BLaER1 (cell line): Measurements from ENCODE around the gene CDH23.
"Not testable (repeated sequence)": the region's sequence is repeated elsewhere in the genome, so short reads cannot be mapped to it uniquely, and the experiment has no call there.

Source experiments
- H3K27ac ChIP-seq: shearing (Covaris generic); formaldehyde crosslinking; 2 replicates; pipeline ENCODE4 v1.8.1; 2022
- H3K27me3 ChIP-seq: shearing (Covaris generic); formaldehyde crosslinking; 2 replicates; pipeline ENCODE4 v1.8.1; 2022
- H3K36me3 ChIP-seq: shearing (Covaris generic); formaldehyde crosslinking; 2 replicates; pipeline ENCODE4 v1.8.1; 2022
- H3K4me1 ChIP-seq: shearing (Covaris generic); formaldehyde crosslinking; 2 replicates; pipeline ENCODE4 v1.8.1; 2022
- H3K4me2 ChIP-seq: shearing (Covaris generic); formaldehyde crosslinking; 2 replicates; pipeline ENCODE4 v1.8.1; 2022
- H3K4me3 ChIP-seq: shearing (Covaris generic); formaldehyde crosslinking; 2 replicates; pipeline ENCODE4 v1.8.1; 2022
- H3K9ac ChIP-seq: shearing (Covaris generic); formaldehyde crosslinking; 2 replicates; pipeline ENCODE4 v1.8.1; 2022
- H3K9me3 ChIP-seq: shearing (Covaris generic); formaldehyde crosslinking; 2 replicates; pipeline ENCODE4 v1.8.1; 2022
- H4K20me1 ChIP-seq: shearing (Covaris generic); formaldehyde crosslinking; 2 replicates; pipeline ENCODE4 v1.8.1; 2022
- Cebpa-rat ChIP-seq: shearing (Covaris generic); IDR thresholded peaks from 2 replicates; pipeline ENCODE4 v1.8.1; 2022

Gene CDH23

GRCh38 chr10:71357792-71358265, 38.9 kb upstream of the CDH23 start:
- H3K36me3 ChIP-seq = peaks cover 100% of the 10 kb centered on the region
- H4K20me1 ChIP-seq = 0 out of 2 replicates have a peak, but pooled peaks cover 7% of the 10 kb centered on the region
- no peak for TF ChIP-seq Cebpa-rat
- H3K27me3 ChIP-seq = no peaks in the 10 kb centered on the region
- no peak overlapping the region for H3K4me2 ChIP-seq
- H3K4me1 ChIP-seq = no peaks in the 10 kb centered on the region
- no peak overlapping the region for H3K4me3 ChIP-seq
- no peaks in the 10 kb centered on the region for H3K9me3 ChIP-seq
- no peak overlapping the region for H3K9ac ChIP-seq
- H3K27ac ChIP-seq = no peak overlapping the region

- Histone ChIP-seq H4K20me1 (0 out of 2 replicates have a peak, but pooled peaks cover 7% of the 10 kb centered on the region), H3K4me2 (no peak overlapping the region), H3K27ac (no peak overlapping the region), H3K9ac (no peak overlapping the region), H3K4me3 (no peak overlapping the region), H3K9me3 (no peaks in the 10 kb centered on the region), H3K27me3 (no peaks in the 10 kb centered on the region), H3K4me1 (no peaks in the 10 kb centered on the region), H3K36me3 (peaks cover 100% of the 10 kb centered on the region)
- no peak for TF ChIP-seq Cebpa-rat
These were observed 38.4 kb upstream of the CDH23 start for GRCh38 chr10:71358277-71358676.

- not testable (repeated sequence) for H3K9ac ChIP-seq, H3K27me3 ChIP-seq, H3K4me2 ChIP-seq, H3K4me1 ChIP-seq, H3K4me3 ChIP-seq, H4K20me1 ChIP-seq, H3K9me3 ChIP-seq, H3K27ac ChIP-seq
- peaks cover 98% of the 10 kb centered on the region for H3K36me3 ChIP-seq
These were observed 37.8 kb upstream of the CDH23 start for GRCh38 chr10:71358906-71359305.

GRCh38 chr10:71359364-71360046, 37.2 kb upstream of the CDH23 start:
- H3K4me1 ChIP-seq = no peaks in the 10 kb centered on the region
- H3K36me3 ChIP-seq = peaks cover 98% of the 10 kb centered on the region
- TF ChIP-seq Cebpa-rat = no peak
- no peak overlapping the region for H3K4me3 ChIP-seq
- H3K4me2 ChIP-seq = no peak overlapping the region
- H3K27me3 ChIP-seq = no peaks in the 10 kb centered on the region
- no peak overlapping the region for H3K27ac ChIP-seq
- no peak overlapping the region for H3K9ac ChIP-seq
- 0 out of 2 replicates have a peak, but pooled peaks cover 7% of the 10 kb centered on the region for H4K20me1 ChIP-seq
- no peaks in the 10 kb centered on the region for H3K9me3 ChIP-seq

- Histone ChIP-seq H3K9ac (no peak overlapping the region), H3K36me3 (peaks cover 98% of the 10 kb centered on the region), H3K4me3 (no peak overlapping the region), H3K9me3 (no peaks in the 10 kb centered on the region), H3K27me3 (no peaks in the 10 kb centered on the region), H4K20me1 (0 out of 2 replicates have a peak, but pooled peaks cover 5% of the 10 kb centered on the region), H3K4me2 (no peak overlapping the region), H3K4me1 (no peaks in the 10 kb centered on the region), H3K27ac (no peak overlapping the region)
- no peak for TF ChIP-seq Cebpa-rat
These were observed 36.0 kb upstream of the CDH23 start for GRCh38 chr10:71360735-71361134.

GRCh38 chr10:71361581-71361980, 35.1 kb upstream of the CDH23 start:
- no peak overlapping the region for H3K27ac ChIP-seq
- H3K27me3 ChIP-seq = no peaks in the 10 kb centered on the region
- no peak overlapping the region for H3K4me2 ChIP-seq
- H3K4me1 ChIP-seq = no peaks in the 10 kb centered on the region
- H3K9me3 ChIP-seq = no peaks in the 10 kb centered on the region
- no peak overlapping the region for H3K4me3 ChIP-seq
- no peak for TF ChIP-seq Cebpa-rat
- no peaks in the 10 kb centered on the region for H4K20me1 ChIP-seq
- peaks cover 92% of the 10 kb centered on the region for H3K36me3 ChIP-seq
- no peak overlapping the region for H3K9ac ChIP-seq

- Histone ChIP-seq H3K27me3 (no peaks in the 10 kb centered on the region), H3K9me3 (no peaks in the 10 kb centered on the region), H3K9ac (no peak overlapping the region), H3K4me2 (no peak overlapping the region), H3K36me3 (peaks cover 87% of the 10 kb centered on the region), H3K4me3 (no peak overlapping the region), H3K4me1 (no peaks in the 10 kb centered on the region), H4K20me1 (no peaks in the 10 kb centered on the region), H3K27ac (no peak overlapping the region)
- no peak for TF ChIP-seq Cebpa-rat
These were observed 34.6 kb upstream of the CDH23 start for GRCh38 chr10:71362141-71362540.

GRCh38 chr10:71363936-71364335, 32.8 kb upstream of the CDH23 start:
- TF ChIP-seq Cebpa-rat = no peak
- no peaks in the 10 kb centered on the region for H3K27me3 ChIP-seq
- no peaks in the 10 kb centered on the region for H3K9me3 ChIP-seq
- H3K36me3 ChIP-seq = peaks cover 69% of the 10 kb centered on the region
- H3K4me1 ChIP-seq = no peaks in the 10 kb centered on the region
- no peak overlapping the region for H3K4me3 ChIP-seq
- H3K4me2 ChIP-seq = no peak overlapping the region
- no peak overlapping the region for H3K9ac ChIP-seq
- no peak overlapping the region for H3K27ac ChIP-seq
- H4K20me1 ChIP-seq = no peaks in the 10 kb centered on the region

GRCh38 chr10:71365366-71365765, 31.4 kb upstream of the CDH23 start:
- TF ChIP-seq Cebpa-rat = no peak
- no peak overlapping the region for H3K9ac ChIP-seq
- H3K9me3 ChIP-seq = no peaks in the 10 kb centered on the region
- H3K4me2 ChIP-seq = no peak overlapping the region
- no peak overlapping the region for H3K27ac ChIP-seq
- peaks cover 54% of the 10 kb centered on the region for H3K36me3 ChIP-seq
- H3K27me3 ChIP-seq = no peaks in the 10 kb centered on the region
- no peaks in the 10 kb centered on the region for H4K20me1 ChIP-seq
- no peaks in the 10 kb centered on the region for H3K4me1 ChIP-seq
- no peak overlapping the region for H3K4me3 ChIP-seq

GRCh38 chr10:71366690-71367089, 30.0 kb upstream of the CDH23 start:
- H3K9ac ChIP-seq = no peak overlapping the region
- no peak overlapping the region for H3K27ac ChIP-seq
- H3K27me3 ChIP-seq = no peaks in the 10 kb centered on the region
- H4K20me1 ChIP-seq = no peaks in the 10 kb centered on the region
- H3K9me3 ChIP-seq = no peaks in the 10 kb centered on the region
- TF ChIP-seq Cebpa-rat = no peak
- H3K36me3 ChIP-seq = peaks cover 41% of the 10 kb centered on the region
- peaks cover 3% of the 10 kb centered on the region; the same call in 1 of the 2 replicates for H3K4me1 ChIP-seq
- no peak overlapping the region for H3K4me2 ChIP-seq
- H3K4me3 ChIP-seq = no peak overlapping the region
